IMR-90 (cell line): Measurements from ENCODE around the gene PRKN. TPM values are rescaled to one million over a fixed set of nuclear protein-coding genes. Genes with fewer than 3 reads are reported as not detected.

Source experiments
- ATAC-seq: fragments of 200-7000 bp; cut with Tn5 transposase; 2 replicates; pipeline ENCODE4 v1.9.1; 2020; ENCODE audit warnings: low read depth, mild to moderate bottlenecking, moderate library complexity
- BruUV-seq: library from RNA; stranded (reverse); fragments of 400-500 nt; replicated peaks from 2 replicates; lab custom pipeline; 2021; lab: Mats Ljungman, UMichigan
- CTCF ChIA-PET: fragments of 300-600 bp; formaldehyde crosslinking; extraction: SDS; loops from one replicate; lab custom pipeline; 2021; ENCODE audit warnings: antibody characterized with exemption; lab: Yijun Ruan, JAX
- POLR2A ChIA-PET: fragments of 300-600 bp; sonication (Branson Sonifier 250); formaldehyde crosslinking; loops from one replicate; lab custom pipeline; 2022; ENCODE audit warnings: antibody characterized with exemption; ENCODE audit not compliant: unreplicated experiment; lab: Charles Lee
- DNase-seq: peaks from one replicate; pipeline ENCODE4 v3.0.0; 2013
- H2AFZ ChIP-seq: replicated peaks from 2 replicates; pipeline ENCODE3; 2013; ENCODE audit warnings: low read length, mild to moderate bottlenecking; ENCODE audit not compliant: poor library complexity
- H2AK5ac ChIP-seq: 2 replicates; pipeline ENCODE4 v1.6.1; 2013; ENCODE audit warnings: low read depth, low read length, inconsistent platforms
- H2AK9ac ChIP-seq: replicated peaks from 2 replicates; pipeline ENCODE3; 2013; ENCODE audit warnings: mild to moderate bottlenecking, low read depth, low read length, moderate library complexity; ENCODE audit not compliant: poor library complexity
- H2BK120ac ChIP-seq: 2 replicates; pipeline ENCODE4 v1.6.1; 2013; ENCODE audit warnings: low read depth, low read length, inconsistent platforms
- H2BK15ac ChIP-seq: 3 replicates; pipeline ENCODE4 v1.6.1; 2013; ENCODE audit warnings: low read depth, low read length, inconsistent platforms
- H2BK20ac ChIP-seq: 2 replicates; pipeline ENCODE4 v1.6.1; 2013; ENCODE audit warnings: low read depth, mild to moderate bottlenecking, inconsistent platforms, low read length, moderate library complexity
- H2BK5ac ChIP-seq: 2 replicates; pipeline ENCODE4 v1.6.1; 2013; ENCODE audit warnings: mild to moderate bottlenecking, low read depth, low read length, inconsistent platforms; ENCODE audit not compliant: poor library complexity, severe bottlenecking
- H3K14ac ChIP-seq: replicated peaks from 2 replicates; pipeline ENCODE4 v1.6.1; 2013; ENCODE audit warnings: low read depth, low read length, inconsistent platforms
- H3K18ac ChIP-seq: 2 replicates; pipeline ENCODE4 v1.6.1; 2013; ENCODE audit warnings: low read depth, low read length, control low read depth
- H3K23ac ChIP-seq: 2 replicates; pipeline ENCODE4 v1.6.1; 2013; ENCODE audit warnings: low read depth, low read length, inconsistent platforms
- H3K27ac ChIP-seq: 2 replicates; pipeline ENCODE4 v1.5.1; 2013; ENCODE audit warnings: mild to moderate bottlenecking, control low read depth, low read length; ENCODE audit not compliant: insufficient read depth
- H3K27me3 ChIP-seq: 2 replicates; pipeline ENCODE4 v1.6.1; 2013; ENCODE audit warnings: low read length; ENCODE audit not compliant: control insufficient read depth, insufficient read depth
- H3K36me3 ChIP-seq: 2 replicates; pipeline ENCODE4 v1.6.1; 2013; ENCODE audit warnings: low read length, mixed read lengths; ENCODE audit not compliant: control insufficient read depth, insufficient read depth
- H3K4ac ChIP-seq: 2 replicates; pipeline ENCODE4 v1.6.1; 2013; ENCODE audit warnings: low read depth, low read length, inconsistent platforms
- H3K4me1 ChIP-seq: 2 replicates; pipeline ENCODE4 v1.6.1; 2013; ENCODE audit warnings: low read length, mixed read lengths; ENCODE audit not compliant: control insufficient read depth, insufficient read depth
- H3K4me2 ChIP-seq: 2 replicates; pipeline ENCODE4 v1.6.1; 2013; ENCODE audit warnings: low read depth, mild to moderate bottlenecking, control low read depth, low read length, moderate library complexity
- H3K4me3 ChIP-seq: 2 replicates; pipeline ENCODE4 v1.5.1; 2013; ENCODE audit warnings: low read depth, mild to moderate bottlenecking, control low read depth, low read length, moderate library complexity; ENCODE audit not compliant: insufficient read depth
- H3K56ac ChIP-seq: 2 replicates; pipeline ENCODE4 v1.6.1; 2013; ENCODE audit warnings: low read length, inconsistent platforms; ENCODE audit not compliant: insufficient read depth; ENCODE audit errors: extremely low read depth
- H3K79me1 ChIP-seq, 2 experiments: 2 replicates each; pipeline ENCODE4 v1.6.1; 2013; ENCODE audit warnings: low read length in 2 of 2, inconsistent platforms in 1 of 2, low read depth in 1 of 2
- H3K9ac ChIP-seq: 2 replicates; pipeline ENCODE4 v1.6.1; 2013; ENCODE audit warnings: low read depth, low read length, control low read depth
- H3K9me1 ChIP-seq: 2 replicates; pipeline ENCODE4 v1.6.1; 2013; ENCODE audit warnings: low read length, inconsistent platforms; ENCODE audit not compliant: insufficient read depth
- H3K9me3 ChIP-seq: 2 replicates; pipeline ENCODE4 v1.6.1; 2013; ENCODE audit warnings: low read length; ENCODE audit not compliant: control insufficient read depth, insufficient read depth
- H4K20me1 ChIP-seq: 2 replicates; pipeline ENCODE4 v1.6.1; 2013; ENCODE audit warnings: low read length, inconsistent platforms; ENCODE audit not compliant: insufficient read depth
- H4K5ac ChIP-seq: 2 replicates; pipeline ENCODE4 v1.6.1; 2013; ENCODE audit warnings: mild to moderate bottlenecking, low read depth, low read length, control low read depth
- H4K8ac ChIP-seq, 2 experiments: 2 replicates each; pipeline ENCODE4 v1.6.1; 2013; ENCODE audit warnings: low read depth in 2 of 2, low read length in 2 of 2, control low read depth in 1 of 2, inconsistent platforms in 1 of 2
- H4K91ac ChIP-seq: 2 replicates; pipeline ENCODE4 v1.6.1; 2013; ENCODE audit warnings: low read depth, low read length, inconsistent platforms; ENCODE audit not compliant: insufficient read depth
- BHLHE40 ChIP-seq: fragments of 150-350 bp; IDR thresholded peaks from 2 replicates; pipeline ENCODE4 v1.6.1; 2016; ENCODE audit warnings: mild to moderate bottlenecking, low read depth, low read length
- CEBPB ChIP-seq: IDR thresholded peaks from 2 replicates; pipeline ENCODE4 v1.6.1; 2012; ENCODE audit warnings: low read depth, low read length, improper control_type of control experiment
- CHD1 ChIP-seq: IDR thresholded peaks from 2 replicates; pipeline ENCODE4 v1.6.1; 2012; ENCODE audit warnings: low read depth, low read length, improper control_type of control experiment
- CTCF ChIP-seq: conservative IDR thresholded peaks from 2 replicates; pipeline ENCODE4 v1.5.1; 2012; ENCODE audit warnings: mild to moderate bottlenecking, low read depth, low read length, improper control_type of control experiment
- ELK1 ChIP-seq: fragments of 150-350 bp; IDR thresholded peaks from 2 replicates; pipeline ENCODE4 v1.6.1; 2016; ENCODE audit warnings: low read depth, mild to moderate bottlenecking, low read length, moderate library complexity, borderline replicate concordance
- FOS ChIP-seq: fragments of 150-350 bp; IDR thresholded peaks from 2 replicates; pipeline ENCODE4 v1.6.1; 2016; ENCODE audit warnings: low read depth, low read length
- MAFK ChIP-seq: IDR thresholded peaks from 2 replicates; pipeline ENCODE4 v1.6.1; 2012; ENCODE audit warnings: low read depth, low read length, improper control_type of control experiment
- MAZ ChIP-seq: IDR thresholded peaks from 2 replicates; pipeline ENCODE4 v1.6.1; 2012; ENCODE audit warnings: low read depth, mild to moderate bottlenecking, low read length, improper control_type of control experiment, moderate library complexity, borderline replicate concordance
- MXI1 ChIP-seq: IDR thresholded peaks from 2 replicates; pipeline ENCODE4 v1.6.1; 2012; ENCODE audit warnings: low read depth, mild to moderate bottlenecking, low read length, moderate library complexity, borderline replicate concordance
- NFE2L2 ChIP-seq: fragments of 150-350 bp; IDR thresholded peaks from 2 replicates; pipeline ENCODE4 v1.6.1; 2016; ENCODE audit warnings: low read depth, mild to moderate bottlenecking, low read length
- RAD21 ChIP-seq: IDR thresholded peaks from 2 replicates; pipeline ENCODE4 v1.6.1; 2012; ENCODE audit warnings: low read length, improper control_type of control experiment
- RCOR1 ChIP-seq: IDR thresholded peaks from 2 replicates; pipeline ENCODE4 v1.6.1; 2012; ENCODE audit warnings: mild to moderate bottlenecking, low read length, improper control_type of control experiment; ENCODE audit not compliant: insufficient replicate concordance
- RFX5 ChIP-seq: IDR thresholded peaks from 2 replicates; pipeline ENCODE4 v1.8.0; 2012; ENCODE audit warnings: low read depth, mild to moderate bottlenecking, low read length, moderate library complexity
- SMC3 ChIP-seq: fragments of 150-350 bp; IDR thresholded peaks from 2 replicates; pipeline ENCODE4 v1.6.1; 2016; ENCODE audit warnings: low read depth, mild to moderate bottlenecking, antibody characterized with exemption, low read length, moderate library complexity
- USF2 ChIP-seq: fragments of 150-350 bp; IDR thresholded peaks from 2 replicates; pipeline ENCODE4 v1.6.1; 2017; ENCODE audit warnings: mild to moderate bottlenecking, antibody characterized with exemption, low read length, low read depth
- WGBS, 2 experiments: methylation state at CpG; one replicate each; pipeline versions ENCODE4 v1.1.5 to v1.1.7; 2013; ENCODE audit warnings: missing lambda C conversion rate in 2 of 2; ENCODE audit not compliant: insufficient read length in 1 of 2; ENCODE audit errors: extremely low coverage in 2 of 2; 5-methylcytosine and 5-hydroxymethylcytosine counted together
- dilution Hi-C: fragments of 300-500 bp; cut with HindIII; formaldehyde crosslinking; loops from one replicate; pipeline ENCODE4 v1.14.3; 2018; ENCODE audit warnings: low sequenced_read_pairs; ENCODE audit not compliant: unreplicated experiment
- in situ Hi-C: fragments of 300-500 bp; cut with MboI; formaldehyde crosslinking; loops from 3 replicates; pipeline ENCODE4 v1.14.3; 2019; ENCODE audit warnings: low sequenced_read_pairs, inconsistent platforms, mixed read lengths
- intact Hi-C: fragments of 100-400 bp; cut with micrococcal nuclease; formaldehyde crosslinking; loops from 2 replicates; pipeline ENCODE4 v1.10.0; 2022
- polyA plus RNA-seq, 3 experiments: library from polyadenylated mRNA; depleted of rRNA; stranded (reverse); fragments of >200 nt; gene quantifications; 2 replicates each; pipeline ENCODE4 v1.2.3, GENCODE V29; 2012; ENCODE audit warnings: low replicate concordance in 1 of 3
- total RNA-seq: library from RNA; depleted of rRNA; stranded (reverse); fragments of >200 nt; gene quantifications from 2 replicates; pipeline ENCODE4 v1.2.3, GENCODE V29; 2012

Gene PRKN
- total and polyA plus RNA-seq, 2 of the 4 experiments (the other 2 are of a cell fraction) = 0.15 to 0.18 TPM

DNA sequence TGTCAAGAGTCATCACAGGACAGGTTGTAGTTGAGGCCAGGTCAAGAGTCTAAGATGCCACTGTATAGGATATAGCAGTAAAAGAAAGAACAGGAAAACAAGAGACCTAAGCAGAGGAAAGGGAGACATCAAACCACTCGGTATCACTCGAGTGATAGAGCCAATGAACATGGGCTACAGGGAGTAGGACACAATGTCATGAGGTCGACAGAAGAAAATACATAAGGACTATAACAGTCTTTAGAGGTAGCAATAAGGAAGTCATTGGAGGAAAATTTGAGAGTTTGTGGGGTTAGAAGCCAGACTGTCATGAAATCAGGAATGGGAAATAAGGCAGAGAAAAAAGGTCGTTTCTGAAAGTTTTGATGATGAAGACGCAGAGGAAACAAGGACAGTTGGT lies 99.7 kb downstream of the PRKN start:
- BruUV-seq = no TSS peak
- no peak overlapping the region for H2BK20ac ChIP-seq
- H3K4me3 ChIP-seq = no peak overlapping the region
- H4K91ac ChIP-seq = no peak overlapping the region
- no peak overlapping the region for H3K27ac ChIP-seq
- dilution Hi-C loops = no loop called here
- no peak overlapping the region for H3K56ac ChIP-seq
- no peaks in the 10 kb centered on the region for H3K9me1 ChIP-seq
- H2BK5ac ChIP-seq = no peak overlapping the region
- no peaks in the 10 kb centered on the region for H3K79me1 ChIP-seq
- H3K9ac ChIP-seq = no peak overlapping the region
- no peak overlapping the region for H3K18ac ChIP-seq
- no peak overlapping the region for H4K8ac ChIP-seq
- H4K20me1 ChIP-seq = no peaks in the 10 kb centered on the region
- 59% methylated on average over 2 of the region's 5 CpGs; no CpG with 5 or more reads in 1 of the 2 experiments for WGBS, 2 experiments
- no peak for TF ChIP-seq RFX5
- TF ChIP-seq CTCF = no peak
- no peak for TF ChIP-seq MXI1
- no peak for TF ChIP-seq SMC3
- TF ChIP-seq ELK1 = no peak
- no peak for TF ChIP-seq MAFK
- no peak for TF ChIP-seq RCOR1
- no peak for TF ChIP-seq NFE2L2
- no peak for TF ChIP-seq USF2
- no peak for TF ChIP-seq CEBPB
- TF ChIP-seq MAZ = no peak
- TF ChIP-seq CHD1 = no peak
- TF ChIP-seq FOS = no peak
- TF ChIP-seq RAD21 = no peak
- no peak for TF ChIP-seq BHLHE40
- H2AK9ac ChIP-seq = no peak overlapping the region
- no peaks in the 10 kb centered on the region for H3K27me3 ChIP-seq
- H3K4me1 ChIP-seq = no peaks in the 10 kb centered on the region
- H4K5ac ChIP-seq = no peak overlapping the region
- ChIA-PET POLR2A (no interaction called here), CTCF (no interaction called here)
- intact Hi-C loops = no loop called here
- H3K9me3 ChIP-seq = peaks cover 9% of the 10 kb centered on the region; the same call in 1 of the 2 replicates
- H2AFZ ChIP-seq = no peak overlapping the region
- no peak overlapping the region for H3K4ac ChIP-seq
- H3K14ac ChIP-seq = no peak overlapping the region
- no peaks in the 10 kb centered on the region for H3K36me3 ChIP-seq
- in situ Hi-C loops = no loop called here
- no peak overlapping the region for H2AK5ac ChIP-seq
- no peak overlapping the region for H2BK120ac ChIP-seq
- ATAC-seq (no peak), DNase-seq (no peak)
- H3K4me2 ChIP-seq = no peak overlapping the region
- no peak overlapping the region for H3K23ac ChIP-seq
- H2BK15ac ChIP-seq = no peak overlapping the region
